ENCODE results near the gene XCL1. TPM values are rescaled to one million over a fixed set of nuclear protein-coding genes. Genes with fewer than 3 reads are reported as not detected.
A peak's percentile ranks its signal among the peaks of the same experiment; 100 is the strongest.

Gene XCL1
- total RNA-seq, 1 donor: not detected

DNA sequence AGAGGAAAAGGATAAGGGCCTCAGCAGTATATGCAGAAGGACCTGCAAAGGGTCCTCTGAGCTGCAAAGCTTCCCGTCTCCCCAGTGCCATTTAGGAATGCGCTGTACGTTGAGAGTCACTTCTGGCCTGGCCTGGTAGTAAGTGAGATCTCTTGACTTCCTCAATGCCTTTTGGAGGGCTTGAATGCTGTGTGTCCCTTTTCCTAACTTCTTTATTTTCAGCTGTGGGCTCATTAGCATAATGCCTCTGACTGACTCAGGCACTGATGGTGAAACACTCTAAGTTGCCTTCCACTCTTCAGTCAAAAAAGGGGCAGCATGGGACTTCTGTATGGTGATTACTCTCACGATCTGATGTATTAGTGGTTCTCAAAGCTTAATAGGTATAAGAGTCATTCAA, 49.9 kb downstream of the XCL1 start:
- no peak for DNase-seq (ENCODE audit: low read depth)
- TF ChIP-seq, protein P1, sequence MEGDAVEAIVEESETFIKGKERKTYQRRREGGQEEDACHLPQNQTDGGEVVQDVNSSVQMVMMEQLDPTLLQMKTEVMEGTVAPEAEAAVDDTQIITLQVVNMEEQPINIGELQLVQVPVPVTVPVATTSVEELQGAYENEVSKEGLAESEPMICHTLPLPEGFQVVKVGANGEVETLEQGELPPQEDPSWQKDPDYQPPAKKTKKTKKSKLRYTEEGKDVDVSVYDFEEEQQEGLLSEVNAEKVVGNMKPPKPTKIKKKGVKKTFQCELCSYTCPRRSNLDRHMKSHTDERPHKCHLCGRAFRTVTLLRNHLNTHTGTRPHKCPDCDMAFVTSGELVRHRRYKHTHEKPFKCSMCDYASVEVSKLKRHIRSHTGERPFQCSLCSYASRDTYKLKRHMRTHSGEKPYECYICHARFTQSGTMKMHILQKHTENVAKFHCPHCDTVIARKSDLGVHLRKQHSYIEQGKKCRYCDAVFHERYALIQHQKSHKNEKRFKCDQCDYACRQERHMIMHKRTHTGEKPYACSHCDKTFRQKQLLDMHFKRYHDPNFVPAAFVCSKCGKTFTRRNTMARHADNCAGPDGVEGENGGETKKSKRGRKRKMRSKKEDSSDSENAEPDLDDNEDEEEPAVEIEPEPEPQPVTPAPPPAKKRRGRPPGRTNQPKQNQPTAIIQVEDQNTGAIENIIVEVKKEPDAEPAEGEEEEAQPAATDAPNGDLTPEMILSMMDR (IDR thresholded peaks at IDR 0.05; ENCODE audit: insufficient read depth, low read length): no peak
- H3K4me3 ChIP-seq (ENCODE audit: low read depth, low read length): no peak overlapping the region

DNA sequence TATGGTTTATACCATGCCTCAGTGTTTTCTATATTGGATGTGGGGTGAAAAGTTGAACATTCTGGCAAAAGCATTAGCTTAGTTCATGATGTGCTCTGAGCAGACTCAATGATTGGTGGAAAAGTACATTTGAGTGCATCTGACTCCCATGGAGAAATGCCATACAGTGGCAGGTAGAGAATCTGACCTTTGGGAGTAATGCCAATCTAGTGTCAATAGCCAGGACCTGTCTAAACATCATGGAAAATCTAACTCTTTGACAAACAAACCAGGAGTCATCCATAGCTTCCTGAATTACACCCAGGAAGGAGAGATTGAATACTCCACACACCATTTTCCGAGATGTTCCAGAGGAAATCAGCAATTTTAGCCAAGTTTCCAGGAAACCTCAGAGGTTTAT, 51.0 kb downstream of the XCL1 start:
- TF ChIP-seq, protein P1 (IDR thresholded peaks at IDR 0.05; ENCODE audit: insufficient read depth, low read length): no peak
- no peak overlapping the region for H3K4me3 ChIP-seq (ENCODE audit: low read depth, low read length)
- no peak for DNase-seq (ENCODE audit: low read depth)

DNA sequence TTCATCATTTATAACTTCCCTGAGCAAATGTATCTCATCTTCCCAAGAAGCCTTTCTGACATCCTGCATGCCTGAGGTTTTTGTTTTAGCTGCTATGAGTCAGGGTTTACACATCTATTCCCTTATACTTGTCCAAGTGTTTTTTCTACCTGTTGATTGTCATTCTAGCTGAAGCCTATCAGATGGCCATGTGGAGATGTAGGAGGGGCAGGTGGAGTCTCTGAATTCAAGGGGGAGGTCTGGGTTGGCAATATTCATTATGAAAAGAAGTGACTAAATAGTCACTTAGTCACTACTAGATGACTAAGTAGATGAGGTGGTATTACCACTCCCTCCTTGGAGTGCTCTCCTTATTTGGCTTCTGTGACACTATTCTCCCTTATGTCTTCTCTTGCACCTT, 52.4 kb downstream of the XCL1 start:
- DNase-seq (ENCODE audit: low read depth): peak; percentile 84
- no peak overlapping the region for H3K4me3 ChIP-seq (ENCODE audit: low read depth, low read length)
- TF ChIP-seq, protein P1 (IDR thresholded peaks at IDR 0.05; ENCODE audit: insufficient read depth, low read length): no peak

GRCh38 chr1:168629466-168629865, 53.1 kb downstream of the XCL1 start:
- TF ChIP-seq, protein P1 (IDR thresholded peaks at IDR 0.05; ENCODE audit: insufficient read depth, low read length): no peak
- no peak overlapping the region for H3K4me3 ChIP-seq (ENCODE audit: low read depth, low read length)
- DNase-seq (ENCODE audit: low read depth): no peak

Other genes with a start within 250 kb of the XCL1 start
- gene XCL2, start 32.6 kb upstream of the XCL1 start, total RNA-seq (ENCODE audit: low replicate concordance): not detected in 2 replicates
- gene DPT, start 152.6 kb downstream of the XCL1 start, total RNA-seq (ENCODE audit: low replicate concordance): 2.4 and 8.8 TPM in 2 replicates

All from fibroblast of the aortic adventitia (primary cell).